Urinary bladder (tissue), 4 donors: Measurements from ENCODE around the gene NPVF. TPM values are rescaled to one million over a fixed set of nuclear protein-coding genes. Genes with fewer than 3 reads are reported as not detected.

Experiments
- DNase-seq: peaks from one replicate; pipeline ENCODE4 v3.0.0-alpha.2; 2015; ENCODE audit errors: extremely low spot score
- H3K27ac ChIP-seq: one replicate; pipeline ENCODE4 v1.5.1; 2013; ENCODE audit warnings: low read depth, mild to moderate bottlenecking, moderate library complexity
- H3K36me3 ChIP-seq: one replicate; pipeline ENCODE4 v1.6.1; 2013; ENCODE audit warnings: mild to moderate bottlenecking, moderate library complexity; ENCODE audit not compliant: insufficient read depth
- H3K4me1 ChIP-seq: one replicate; pipeline ENCODE4 v1.6.1; 2013; ENCODE audit warnings: mild to moderate bottlenecking, moderate library complexity; ENCODE audit not compliant: insufficient read depth
- H3K4me3 ChIP-seq: one replicate; pipeline ENCODE4 v1.5.1; 2013; ENCODE audit warnings: low read depth, low read length
- WGBS: extraction: QIAGEN DNeasy Blood & Tissue Kit; methylation state at CpG from one replicate; pipeline ENCODE4 v1.1.7; 2013; 5-methylcytosine and 5-hydroxymethylcytosine counted together
- polyA plus RNA-seq: library from polyadenylated mRNA; stranded (reverse); fragments of 200-250 nt; gene quantifications from one replicate; pipeline ENCODE4 v1.2.3, GENCODE V29; 2013
- total RNA-seq: library from RNA; depleted of rRNA; stranded (reverse); fragments of >200 nt; gene quantifications from one replicate; pipeline ENCODE4 v1.2.3, GENCODE V29; 2014
- donor health status: healthy with polysubstance abuse.
- donor health status: healthy.

The NPVF gene
- total and polyA plus RNA-seq, 2 donors, result not detected

GRCh38 chr7:25246306-25246705 is 18.0 kb upstream of the NPVF start:
- Histone ChIP-seq H3K36me3 (no peaks in the 10 kb centered on the region), H3K4me3 (no peak overlapping the region), H3K27ac (no peak overlapping the region), H3K4me1 (no peaks in the 10 kb centered on the region)
- no peak for DNase-seq
- WGBS, result 93% methylated on average over 1 of the region's 1 CpG

DNA sequence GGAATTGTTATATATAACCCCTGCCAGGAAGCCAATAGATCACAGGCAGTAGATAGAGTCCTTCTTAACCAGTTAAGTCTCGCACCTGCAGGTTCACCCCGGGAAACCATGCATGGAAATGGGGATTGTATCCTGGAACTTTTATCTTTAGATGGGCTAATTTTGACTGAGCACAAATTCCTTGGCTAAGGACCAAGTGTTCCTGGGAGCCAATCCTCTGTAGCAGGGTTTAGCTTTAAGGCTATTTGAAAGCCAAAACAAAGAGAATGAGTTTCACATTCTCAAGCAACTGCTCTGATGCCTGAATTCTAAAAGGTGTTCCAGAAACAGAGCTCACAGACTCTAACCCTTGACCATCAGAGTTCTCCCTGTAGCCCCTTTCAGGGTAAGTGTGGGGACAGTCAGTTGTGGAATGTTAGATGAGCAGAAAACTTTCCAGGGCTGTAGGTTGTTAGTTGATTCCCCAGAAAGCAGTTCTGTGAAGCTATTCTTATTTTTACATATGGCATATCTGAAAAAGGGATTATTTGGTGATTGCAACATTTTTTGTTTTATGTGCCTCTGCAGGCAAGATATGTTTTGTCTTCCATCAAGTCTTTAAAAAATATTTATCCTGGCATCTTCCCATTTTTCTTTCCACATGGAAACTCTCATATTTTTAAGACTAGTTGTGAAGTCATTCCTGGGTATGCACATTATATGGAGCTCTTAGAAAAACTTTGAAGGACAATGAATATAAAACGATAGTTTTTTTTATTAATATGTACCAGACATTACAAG is 16.2 kb upstream of the NPVF start:
- Histone ChIP-seq H3K27ac (no peak overlapping the region), H3K4me3 (no peak overlapping the region), H3K4me1 (peaks cover 3% of the 10 kb centered on the region), H3K36me3 (no peaks in the 10 kb centered on the region)
- 40% methylated on average over 3 of the region's 3 CpGs for WGBS
- no peak for DNase-seq

- Histone ChIP-seq H3K36me3 (no peaks in the 10 kb centered on the region), H3K27ac (no peak overlapping the region)
- WGBS, result 91% methylated on average over 1 of the region's 1 CpG
These were observed 14.4 kb upstream of the NPVF start for GRCh38 chr7:25242678-25243077.

GRCh38 chr7:25240896-25241295 is 12.6 kb upstream of the NPVF start:
- no peak for DNase-seq
- no peaks in the 10 kb centered on the region for H3K36me3 ChIP-seq
- peaks cover 3% of the 10 kb centered on the region for H3K4me1 ChIP-seq
- H3K27ac ChIP-seq, result no peak overlapping the region
- no peak overlapping the region for H3K4me3 ChIP-seq

More at GRCh38 chr7:25242678-25243077, 14.4 kb upstream of the NPVF start:
- H3K4me3 ChIP-seq, result no peak overlapping the region
- peaks cover 3% of the 10 kb centered on the region for H3K4me1 ChIP-seq
- no peak for DNase-seq

GRCh38 chr7:25240340-25240739 is 12.1 kb upstream of the NPVF start:
- DNase-seq, result no peak

GRCh38 chr7:25239888-25240287 is 11.6 kb upstream of the NPVF start:
- Histone ChIP-seq H3K27ac (no peak overlapping the region), H3K4me3 (no peak overlapping the region), H3K4me1 (peaks cover 3% of the 10 kb centered on the region), H3K36me3 (no peaks in the 10 kb centered on the region)
- 89% methylated on average over 3 of the region's 3 CpGs for WGBS
- no peak for DNase-seq

More at GRCh38 chr7:25240340-25240739, 12.1 kb upstream of the NPVF start:
- Histone ChIP-seq H3K36me3 (no peaks in the 10 kb centered on the region), H3K4me1 (peaks cover 3% of the 10 kb centered on the region), H3K27ac (no peak overlapping the region), H3K4me3 (no peak overlapping the region)
- WGBS, result 29% methylated on average over 10 of the region's 10 CpGs

DNA sequence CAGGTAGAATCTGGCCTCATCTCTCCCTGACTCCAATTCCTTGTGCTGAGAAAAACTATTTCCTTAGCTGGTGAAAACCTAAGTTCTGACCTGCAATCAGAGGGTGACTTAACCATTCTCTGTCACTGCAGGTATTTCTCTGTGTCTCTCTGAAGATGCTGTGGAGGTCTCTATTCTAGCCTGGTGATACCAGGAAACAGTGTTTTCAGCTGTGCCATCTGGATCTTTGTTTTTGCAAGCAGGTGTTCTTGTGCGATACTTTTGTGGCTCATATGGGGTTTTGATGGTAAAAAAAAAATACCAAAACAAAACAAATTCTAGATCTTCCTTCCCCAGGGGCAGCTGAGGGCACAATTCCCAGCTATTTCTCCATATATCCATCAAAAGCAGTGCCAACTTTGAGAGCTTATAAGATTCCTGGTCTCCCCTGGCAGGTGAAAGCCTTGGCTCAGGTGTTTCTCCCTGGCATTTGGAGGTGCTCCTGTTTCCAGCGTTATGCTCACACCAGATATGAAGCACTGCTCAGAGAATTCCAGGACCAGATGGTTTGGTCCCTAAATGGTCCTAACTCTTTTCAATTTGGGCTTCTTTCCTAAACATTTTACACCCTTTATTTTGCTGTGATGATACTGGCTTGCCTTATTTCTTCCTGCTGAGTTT is 9.9 kb upstream of the NPVF start:
- Histone ChIP-seq H3K4me3 (no peak overlapping the region), H3K4me1 (peaks cover 3% of the 10 kb centered on the region), H3K36me3 (no peaks in the 10 kb centered on the region), H3K27ac (no peak overlapping the region)
- DNase-seq, result no peak
- 84% methylated on average over 2 of the region's 2 CpGs for WGBS

- Histone ChIP-seq H3K4me1 (peaks cover 3% of the 10 kb centered on the region), H3K27ac (no peak overlapping the region), H3K4me3 (no peak overlapping the region), H3K36me3 (no peaks in the 10 kb centered on the region)
- no peak for DNase-seq
- WGBS, result 84% methylated on average over 3 of the region's 3 CpGs
These were observed 7.2 kb upstream of the NPVF start for GRCh38 chr7:25235471-25235870.

DNA sequence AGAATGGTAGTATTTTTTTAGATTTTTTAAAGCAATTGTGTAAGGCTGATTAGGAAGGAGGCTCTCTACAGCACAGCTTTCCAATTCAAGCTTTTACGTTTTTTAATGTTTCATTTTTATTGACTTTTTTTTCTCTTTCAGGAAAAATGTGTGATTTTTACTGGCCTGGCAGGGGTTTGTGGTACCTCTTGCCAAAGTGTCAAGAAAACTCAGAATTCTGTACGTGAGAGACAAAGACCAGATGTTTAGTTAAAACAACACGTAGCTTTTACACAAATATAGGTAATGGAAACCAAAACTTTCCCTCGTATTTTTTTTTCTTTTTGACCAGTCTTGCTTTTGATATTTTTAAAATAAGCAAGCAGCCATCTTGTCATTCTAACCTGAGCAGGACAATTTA is 6.0 kb upstream of the NPVF start:
- H3K4me3 ChIP-seq, result no peak overlapping the region
- DNase-seq, result no peak
- no peak overlapping the region for H3K27ac ChIP-seq
- no peaks in the 10 kb centered on the region for H3K4me1 ChIP-seq
- WGBS, result 27% methylated on average over 4 of the region's 4 CpGs
- no peaks in the 10 kb centered on the region for H3K36me3 ChIP-seq

- WGBS, result 76% methylated on average over 3 of the region's 3 CpGs
- Histone ChIP-seq H3K36me3 (no peaks in the 10 kb centered on the region), H3K4me3 (no peak overlapping the region), H3K27ac (no peak overlapping the region), H3K4me1 (no peaks in the 10 kb centered on the region)
- no peak for DNase-seq
These were observed 5.1 kb downstream of the NPVF start for GRCh38 chr7:25223206-25223605.

GRCh38 chr7:25222666-25223065 is 5.6 kb downstream of the NPVF start:
- H3K4me3 ChIP-seq, result no peak overlapping the region
- no peak overlapping the region for H3K27ac ChIP-seq
- no peak for DNase-seq
- H3K4me1 ChIP-seq, result no peaks in the 10 kb centered on the region
- no peaks in the 10 kb centered on the region for H3K36me3 ChIP-seq
- WGBS, result 77% methylated on average over 5 of the region's 5 CpGs

DNA sequence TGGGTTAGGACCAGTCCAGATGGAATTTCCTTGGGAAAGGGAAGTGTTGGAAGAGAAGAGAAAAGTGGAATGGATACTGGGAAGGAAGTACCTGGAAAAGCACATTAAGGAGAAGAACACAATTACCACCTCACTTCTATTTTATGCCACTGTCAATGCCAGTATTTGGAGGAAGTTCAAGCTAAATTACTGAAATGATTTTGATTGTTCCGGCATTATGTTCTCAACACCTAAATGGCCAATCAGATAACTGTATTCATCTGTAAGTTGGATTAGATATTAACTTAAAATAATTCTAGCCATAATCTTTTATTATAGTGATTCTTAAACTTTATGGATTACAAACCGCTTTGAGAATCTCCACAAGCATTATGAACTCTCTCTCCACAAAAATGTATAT is 7.3 kb downstream of the NPVF start:
- Histone ChIP-seq H3K4me3 (no peak overlapping the region), H3K27ac (no peak overlapping the region), H3K4me1 (no peaks in the 10 kb centered on the region), H3K36me3 (no peaks in the 10 kb centered on the region)
- no peak for DNase-seq
- WGBS, result 97% methylated on average over 2 of the region's 2 CpGs

DNA sequence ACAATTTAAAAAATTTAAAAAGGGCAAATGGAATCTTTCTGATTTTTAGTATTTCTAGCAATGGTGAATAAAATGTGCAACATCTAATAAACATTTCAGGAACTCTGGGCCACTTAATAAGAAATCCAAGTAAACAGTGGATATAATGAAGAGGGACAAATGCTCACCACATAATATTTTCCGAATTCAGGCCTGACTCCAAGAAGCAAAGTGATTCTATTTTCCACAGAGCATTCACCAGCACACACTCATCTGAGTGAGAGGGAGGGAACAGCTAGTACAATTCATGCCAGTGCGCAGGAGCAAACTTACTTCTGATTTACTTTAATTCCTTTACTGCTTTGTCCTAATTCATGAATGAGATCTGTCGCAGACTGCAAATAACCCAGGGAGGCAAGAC is 10.1 kb downstream of the NPVF start:
- no peak for DNase-seq
- Histone ChIP-seq H3K4me3 (no peak overlapping the region), H3K27ac (no peak overlapping the region), H3K4me1 (no peaks in the 10 kb centered on the region), H3K36me3 (no peaks in the 10 kb centered on the region)
- 85% methylated on average over 3 of the region's 3 CpGs for WGBS

DNA sequence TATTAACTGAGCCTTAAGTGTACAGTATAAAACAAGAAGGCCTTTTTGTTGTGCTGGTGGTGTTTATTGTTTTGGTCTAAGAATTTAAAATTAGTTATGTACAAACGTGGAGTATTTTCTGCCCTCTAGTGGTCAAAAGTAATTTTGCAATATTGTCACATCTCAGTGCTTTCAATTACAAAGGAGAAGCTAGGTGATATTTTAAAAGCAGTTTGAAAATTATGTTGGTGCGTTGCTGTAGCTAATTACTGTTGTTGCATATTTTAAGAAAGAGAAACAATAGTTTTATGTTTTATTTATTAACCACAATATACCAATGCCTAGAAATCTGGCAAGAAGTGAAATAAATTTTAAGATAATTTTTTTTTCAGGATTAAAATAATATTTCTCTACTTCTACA is 11.4 kb downstream of the NPVF start:
- no peaks in the 10 kb centered on the region for H3K4me1 ChIP-seq
- H3K36me3 ChIP-seq, result no peaks in the 10 kb centered on the region
- no peak overlapping the region for H3K27ac ChIP-seq
- H3K4me3 ChIP-seq, result no peak overlapping the region
- 2% methylated on average over 2 of the region's 2 CpGs for WGBS
- no peak for DNase-seq
